BLaER1 (cell line): Measurements from ENCODE around the gene OSBPL8.

Source experiments
- H3K27ac ChIP-seq: shearing (Covaris generic); formaldehyde crosslinking; 2 replicates; pipeline ENCODE4 v1.8.1; 2022
- H3K27me3 ChIP-seq: shearing (Covaris generic); formaldehyde crosslinking; 2 replicates; pipeline ENCODE4 v1.8.1; 2022
- H3K36me3 ChIP-seq: shearing (Covaris generic); formaldehyde crosslinking; 2 replicates; pipeline ENCODE4 v1.8.1; 2022
- H3K4me1 ChIP-seq: shearing (Covaris generic); formaldehyde crosslinking; 2 replicates; pipeline ENCODE4 v1.8.1; 2022
- H3K4me2 ChIP-seq: shearing (Covaris generic); formaldehyde crosslinking; 2 replicates; pipeline ENCODE4 v1.8.1; 2022
- H3K4me3 ChIP-seq: shearing (Covaris generic); formaldehyde crosslinking; 2 replicates; pipeline ENCODE4 v1.8.1; 2022
- H3K9ac ChIP-seq: shearing (Covaris generic); formaldehyde crosslinking; 2 replicates; pipeline ENCODE4 v1.8.1; 2022
- H3K9me3 ChIP-seq: shearing (Covaris generic); formaldehyde crosslinking; 2 replicates; pipeline ENCODE4 v1.8.1; 2022
- H4K20me1 ChIP-seq: shearing (Covaris generic); formaldehyde crosslinking; 2 replicates; pipeline ENCODE4 v1.8.1; 2022
- Cebpa-rat ChIP-seq: shearing (Covaris generic); IDR thresholded peaks from 2 replicates; pipeline ENCODE4 v1.8.1; 2022

OSBPL8 gene

DNA sequence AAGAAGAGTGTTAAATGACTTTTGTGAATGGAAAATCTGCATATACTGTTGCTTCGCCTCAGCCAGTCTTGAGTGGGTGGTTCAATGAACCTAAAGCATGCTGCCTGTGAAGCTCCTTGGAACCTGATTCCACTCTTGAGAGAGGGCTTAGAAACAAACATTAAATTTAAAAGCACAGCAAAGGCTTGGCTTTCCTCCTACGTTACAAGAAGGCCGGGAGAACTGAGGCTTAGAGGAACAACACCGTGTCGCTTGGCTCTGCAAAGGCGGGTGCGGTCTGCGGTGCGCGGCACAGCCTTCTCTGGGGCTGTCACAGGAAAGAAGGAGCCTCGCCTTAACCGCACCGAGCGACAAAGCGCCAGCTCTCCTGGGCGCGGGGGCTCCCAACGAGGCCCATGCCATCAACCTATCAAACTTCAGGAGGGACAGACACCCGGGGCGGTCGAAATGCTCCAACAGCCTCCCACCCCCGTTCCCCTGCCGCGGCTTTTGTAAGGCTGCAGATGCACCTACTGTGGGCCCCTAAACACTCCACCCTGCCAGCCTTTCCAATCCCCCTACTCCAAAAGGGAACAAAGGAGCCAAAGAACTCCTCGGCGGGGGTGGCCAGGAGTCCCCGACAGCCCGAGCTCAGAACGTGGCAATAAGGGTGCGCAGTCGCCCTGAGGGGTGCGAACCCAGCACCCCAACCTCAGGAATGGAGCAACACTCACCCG is 729 bp downstream of the OSBPL8 start:
- no peaks in the 10 kb centered on the region for H3K27me3 ChIP-seq
- no peak for TF ChIP-seq Cebpa-rat
- peaks cover 47% of the 10 kb centered on the region for H4K20me1 ChIP-seq

GRCh38 chr12:76556368-76556767 is 3.2 kb downstream of the OSBPL8 start:
- Histone ChIP-seq H3K9me3 (no peaks in the 10 kb centered on the region), H3K4me1 (peaks cover 20% of the 10 kb centered on the region), H3K4me3 (no peak overlapping the region), H3K27me3 (no peaks in the 10 kb centered on the region), H3K9ac (no peak overlapping the region), H4K20me1 (peaks cover 71% of the 10 kb centered on the region), H3K36me3 (no peaks in the 10 kb centered on the region), H3K4me2 (no peak overlapping the region), H3K27ac (no peak overlapping the region)
- no peak for TF ChIP-seq Cebpa-rat

More for the DNA sequence above, 729 bp downstream of the OSBPL8 start:
- peaks cover 20% of the 10 kb centered on the region for H3K4me1 ChIP-seq
- no peaks in the 10 kb centered on the region for H3K36me3 ChIP-seq
- H3K9ac ChIP-seq = peak overlapping the region; percentile 86
- peak overlapping the region; percentile 99 for H3K4me3 ChIP-seq
- no peaks in the 10 kb centered on the region for H3K9me3 ChIP-seq
- peak overlapping the region; percentile 89 for H3K4me2 ChIP-seq
- H3K27ac ChIP-seq = peak overlapping the region; percentile 84

DNA sequence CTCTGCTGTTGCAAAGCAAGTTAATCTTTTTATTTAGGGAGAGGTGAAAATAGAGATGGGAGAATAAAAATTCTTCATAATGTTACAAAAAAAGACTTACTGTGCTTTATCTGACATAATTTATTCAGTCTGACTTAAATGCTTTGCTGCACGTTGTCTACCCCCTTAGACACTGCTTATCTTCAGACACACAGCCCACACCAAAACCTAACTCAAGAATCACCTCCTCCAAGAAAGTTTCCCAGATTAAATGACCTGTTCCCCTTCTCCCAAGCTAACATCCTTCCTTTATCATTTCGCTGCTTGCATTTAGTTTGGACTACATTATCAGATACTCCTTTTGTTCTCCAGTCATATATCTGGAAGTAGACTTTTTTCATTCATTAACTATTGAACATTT is 3.8 kb downstream of the OSBPL8 start:
- Histone ChIP-seq H3K4me3 (no peak overlapping the region), H3K9ac (no peak overlapping the region), H4K20me1 (peaks cover 75% of the 10 kb centered on the region), H3K27ac (no peak overlapping the region), H3K4me2 (no peak overlapping the region), H3K36me3 (no peaks in the 10 kb centered on the region), H3K4me1 (peaks cover 20% of the 10 kb centered on the region), H3K9me3 (no peaks in the 10 kb centered on the region), H3K27me3 (no peaks in the 10 kb centered on the region)
- no peak for TF ChIP-seq Cebpa-rat

GRCh38 chr12:76555231-76555767 is 4.3 kb downstream of the OSBPL8 start:
- Histone ChIP-seq H3K27me3 (no peaks in the 10 kb centered on the region), H3K4me1 (peaks cover 20% of the 10 kb centered on the region), H3K27ac (no peak overlapping the region), H4K20me1 (peaks cover 80% of the 10 kb centered on the region), H3K4me3 (no peak overlapping the region), H3K4me2 (no peak overlapping the region), H3K9me3 (no peaks in the 10 kb centered on the region), H3K36me3 (no peaks in the 10 kb centered on the region), H3K9ac (no peak overlapping the region)
- TF ChIP-seq Cebpa-rat = no peak

DNA sequence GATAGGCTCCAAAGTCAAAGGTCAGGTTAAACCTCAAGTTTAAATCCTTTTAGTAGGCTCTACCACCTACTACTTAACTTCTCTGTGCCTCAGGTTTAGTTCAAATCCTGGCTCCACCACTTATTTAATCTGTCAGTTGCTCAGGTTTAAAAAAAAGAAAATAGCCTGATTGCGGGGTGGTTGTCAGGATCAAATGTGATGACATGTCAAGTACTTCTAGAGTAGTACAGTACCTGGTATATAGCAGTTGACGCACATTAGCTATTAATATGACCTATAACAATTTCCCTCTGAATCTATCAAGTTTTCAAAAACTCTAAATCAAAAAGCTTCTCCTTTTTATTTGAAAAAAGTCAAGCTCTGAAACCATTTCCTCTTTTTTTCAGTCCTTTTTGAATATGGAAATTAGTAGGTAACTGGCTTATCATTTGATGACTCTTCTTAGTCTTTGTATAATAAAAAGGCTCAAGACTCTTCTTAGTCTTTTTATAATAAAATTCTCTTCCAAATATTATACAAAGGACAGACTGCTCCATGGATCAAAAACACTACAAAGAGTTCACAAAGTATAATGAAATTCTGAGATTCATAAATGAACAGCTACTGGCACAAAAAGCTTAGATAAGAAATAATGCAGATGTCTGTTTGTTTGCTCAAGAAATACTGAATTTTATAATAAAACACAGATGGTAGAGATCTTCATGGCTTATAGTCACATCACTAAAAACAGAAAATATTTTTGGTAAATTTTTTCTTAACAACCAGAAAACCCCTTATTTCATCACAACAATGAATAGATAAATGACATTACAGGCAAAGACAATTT is 5.0 kb downstream of the OSBPL8 start:
- no peaks in the 10 kb centered on the region for H3K9me3 ChIP-seq
- no peak overlapping the region for H3K9ac ChIP-seq
- H3K4me2 ChIP-seq = no peak overlapping the region
- H3K4me1 ChIP-seq = peaks cover 14% of the 10 kb centered on the region
- peaks cover 81% of the 10 kb centered on the region for H4K20me1 ChIP-seq
- H3K27me3 ChIP-seq = no peaks in the 10 kb centered on the region
- H3K36me3 ChIP-seq = no peaks in the 10 kb centered on the region
- no peak for TF ChIP-seq Cebpa-rat
- H3K27ac ChIP-seq = no peak overlapping the region
- H3K4me3 ChIP-seq = no peak overlapping the region

GRCh38 chr12:76552343-76552938 is 7.1 kb downstream of the OSBPL8 start:
- no peaks in the 10 kb centered on the region for H3K36me3 ChIP-seq
- H3K9ac ChIP-seq = no peak overlapping the region
- no peaks in the 10 kb centered on the region for H3K27me3 ChIP-seq
- H3K4me2 ChIP-seq = no peak overlapping the region
- H3K4me1 ChIP-seq = peaks cover 3% of the 10 kb centered on the region; the same call in 1 of the 2 replicates
- no peaks in the 10 kb centered on the region for H3K9me3 ChIP-seq
- TF ChIP-seq Cebpa-rat = no peak
- peaks cover 79% of the 10 kb centered on the region for H4K20me1 ChIP-seq
- no peak overlapping the region for H3K27ac ChIP-seq
- no peak overlapping the region for H3K4me3 ChIP-seq

- no peak overlapping the region for H3K4me2 ChIP-seq
- H3K9me3 ChIP-seq = no peaks in the 10 kb centered on the region
- no peak overlapping the region for H3K27ac ChIP-seq
- H3K4me1 ChIP-seq = no peaks in the 10 kb centered on the region; the same call in 1 of the 2 replicates
- H4K20me1 ChIP-seq = peaks cover 72% of the 10 kb centered on the region
- no peaks in the 10 kb centered on the region for H3K36me3 ChIP-seq
- H3K27me3 ChIP-seq = no peaks in the 10 kb centered on the region
- H3K9ac ChIP-seq = no peak overlapping the region
- H3K4me3 ChIP-seq = no peak overlapping the region
- no peak for TF ChIP-seq Cebpa-rat
Observed at GRCh38 chr12:76551482-76551888, 8.1 kb downstream of the OSBPL8 start.

- Histone ChIP-seq H3K36me3 (no peaks in the 10 kb centered on the region), H3K4me2 (no peak overlapping the region), H3K27ac (no peak overlapping the region), H3K9ac (no peak overlapping the region), H3K9me3 (no peaks in the 10 kb centered on the region), H4K20me1 (peaks cover 49% of the 10 kb centered on the region), H3K4me1 (no peaks in the 10 kb centered on the region), H3K27me3 (no peaks in the 10 kb centered on the region), H3K4me3 (no peak overlapping the region)
- no peak for TF ChIP-seq Cebpa-rat
Observed at GRCh38 chr12:76549131-76549530, 10.4 kb downstream of the OSBPL8 start.

GRCh38 chr12:76548222-76548837 is 11.2 kb downstream of the OSBPL8 start:
- H4K20me1 ChIP-seq = peaks cover 43% of the 10 kb centered on the region
- no peak for TF ChIP-seq Cebpa-rat
- no peaks in the 10 kb centered on the region for H3K4me1 ChIP-seq
- H3K9me3 ChIP-seq = no peaks in the 10 kb centered on the region
- no peaks in the 10 kb centered on the region for H3K27me3 ChIP-seq
- no peak overlapping the region for H3K4me3 ChIP-seq
- H3K36me3 ChIP-seq = no peaks in the 10 kb centered on the region
- no peak overlapping the region for H3K9ac ChIP-seq
- H3K27ac ChIP-seq = no peak overlapping the region
- H3K4me2 ChIP-seq = no peak overlapping the region
